H1 (cell line): ENCODE data around the gene MRPL50.

Experiments
- CHD1 ChIP-seq: IDR thresholded peaks from 2 replicates; pipeline ENCODE4 v1.6.1; 2012; ENCODE audit warnings: low read depth, low read length, improper control_type of control experiment
- CTCF ChIP-seq, 3 experiments: IDR thresholded peaks; 1 replicate in 2 of 3; 2 replicates in 1 of 3; pipeline versions ENCODE4 v1.5.1 to v1.6.1; 2011; ENCODE audit warnings: low read length in 3 of 3, mild to moderate bottlenecking in 3 of 3, inconsistent platforms in 2 of 3, low read depth in 1 of 3, moderate library complexity in 1 of 3; ENCODE audit not compliant: insufficient read depth in 1 of 3; ENCODE audit errors: control extremely low read depth in 1 of 3
- EZH2 ChIP-seq: fragments of 200-600 bp; sonication (generic); IDR thresholded peaks from 2 replicates; pipeline ENCODE4 v1.7.1; 2012; ENCODE audit warnings: low read depth, mild to moderate bottlenecking, moderate library complexity, low read length, inconsistent platforms; ENCODE audit not compliant: severe bottlenecking
- KDM1A ChIP-seq: fragments of 200-600, 300-600 bp; sonication (generic); IDR thresholded peaks from 2 replicates; pipeline ENCODE4 v1.7.1; 2016; ENCODE audit warnings: mild to moderate bottlenecking, low read length, borderline replicate concordance
- POLR2AphosphoS5 ChIP-seq: IDR thresholded peaks from 2 replicates; pipeline ENCODE4 v1.6.1; 2011; ENCODE audit warnings: low read depth, low read length
- RXRA ChIP-seq: IDR thresholded peaks from 2 replicates; pipeline ENCODE4 v1.6.1; 2011; ENCODE audit warnings: low read depth, mild to moderate bottlenecking, low read length, moderate library complexity; ENCODE audit not compliant: insufficient read depth
- SAP30 ChIP-seq: fragments of 300-600 bp; sonication (generic); IDR thresholded peaks from 2 replicates; pipeline ENCODE4 v1.7.1; 2012; ENCODE audit warnings: low read length, moderate library complexity, mild to moderate bottlenecking, inconsistent platforms; ENCODE audit not compliant: insufficient read depth, insufficient replicate concordance
- SP1 ChIP-seq: IDR thresholded peaks from 2 replicates; pipeline ENCODE4 v1.6.1; 2011; ENCODE audit warnings: low read depth, low read length

GRCh38 chr9:101365181-101365580 is 33.2 kb downstream of the MRPL50 start:
- TF ChIP-seq CTCF (IDR thresholded peaks at IDR 0.05; ENCODE audit: control extremely low read depth in 1 of 3, insufficient read depth in 1 of 3, low read depth in 1 of 3, low read length in 3 of 3) (no peak), POLR2AphosphoS5 (no peak), CHD1 (no peak), SAP30 (no peak), KDM1A (no peak), EZH2 (no peak), SP1 (no peak), RXRA (no peak)
